C4-2B (cell line): ENCODE results near the gene PLD5.

Source experiments
- H3K27ac ChIP-seq: fragments of 450-650 bp; 2 replicates; pipeline ENCODE4 v1.5.1; 2017
- ZFX ChIP-seq: fragments of 450-650 bp; IDR thresholded peaks from 2 replicates; pipeline ENCODE4 v1.6.1; 2017
- TF ChIP-seq, protein P1 (sequence below): fragments of 450-650 bp; conservative IDR thresholded peaks from 2 replicates; pipeline ENCODE4 v1.5.1; 2017; ENCODE audit warnings: mild to moderate bottlenecking

The PLD5 gene

DNA sequence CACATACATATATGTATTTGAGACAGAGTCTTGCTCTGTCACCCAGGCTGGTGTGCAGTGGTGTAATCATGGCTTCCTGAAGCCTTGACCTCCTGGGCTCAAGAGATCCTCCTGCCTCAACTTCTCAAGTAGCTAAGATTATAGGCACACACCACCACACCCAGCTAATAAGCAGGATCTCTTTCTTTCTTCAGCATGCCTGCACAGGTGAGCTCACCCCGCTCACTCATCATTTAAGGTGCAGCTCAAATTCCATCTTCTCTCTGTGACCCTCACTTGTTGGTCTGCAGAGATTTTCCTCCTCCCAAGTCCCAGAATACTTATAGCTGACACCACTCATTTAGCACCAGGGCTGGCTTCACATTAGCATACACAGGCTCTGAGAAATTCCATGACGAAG lies 316.5 kb downstream of the PLD5 start:
- TF ChIP-seq ZFX, result no peak
- TF ChIP-seq, protein P1, sequence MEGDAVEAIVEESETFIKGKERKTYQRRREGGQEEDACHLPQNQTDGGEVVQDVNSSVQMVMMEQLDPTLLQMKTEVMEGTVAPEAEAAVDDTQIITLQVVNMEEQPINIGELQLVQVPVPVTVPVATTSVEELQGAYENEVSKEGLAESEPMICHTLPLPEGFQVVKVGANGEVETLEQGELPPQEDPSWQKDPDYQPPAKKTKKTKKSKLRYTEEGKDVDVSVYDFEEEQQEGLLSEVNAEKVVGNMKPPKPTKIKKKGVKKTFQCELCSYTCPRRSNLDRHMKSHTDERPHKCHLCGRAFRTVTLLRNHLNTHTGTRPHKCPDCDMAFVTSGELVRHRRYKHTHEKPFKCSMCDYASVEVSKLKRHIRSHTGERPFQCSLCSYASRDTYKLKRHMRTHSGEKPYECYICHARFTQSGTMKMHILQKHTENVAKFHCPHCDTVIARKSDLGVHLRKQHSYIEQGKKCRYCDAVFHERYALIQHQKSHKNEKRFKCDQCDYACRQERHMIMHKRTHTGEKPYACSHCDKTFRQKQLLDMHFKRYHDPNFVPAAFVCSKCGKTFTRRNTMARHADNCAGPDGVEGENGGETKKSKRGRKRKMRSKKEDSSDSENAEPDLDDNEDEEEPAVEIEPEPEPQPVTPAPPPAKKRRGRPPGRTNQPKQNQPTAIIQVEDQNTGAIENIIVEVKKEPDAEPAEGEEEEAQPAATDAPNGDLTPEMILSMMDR, result no peak
- no peak overlapping the region for H3K27ac ChIP-seq

DNA sequence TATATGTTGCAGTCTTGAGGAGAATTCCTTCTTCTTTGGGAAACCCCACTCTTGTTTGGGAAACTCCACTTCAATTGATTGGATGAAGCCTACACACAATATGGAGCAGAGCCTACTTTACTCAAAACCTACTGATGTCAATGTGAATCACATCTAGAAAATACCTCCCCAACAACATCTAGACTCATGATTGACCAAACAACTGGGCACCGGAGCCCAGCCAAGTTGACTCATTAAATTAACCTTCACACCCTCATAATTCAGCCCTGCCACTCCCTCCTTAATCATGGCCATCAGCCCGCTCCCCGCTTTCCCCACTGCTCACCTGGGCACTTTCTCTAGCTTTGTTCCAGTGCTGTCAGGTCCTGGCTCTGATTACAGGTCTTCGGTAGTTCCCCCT lies 317.5 kb downstream of the PLD5 start:
- H3K27ac ChIP-seq, result no peak overlapping the region
- no peak for TF ChIP-seq ZFX
- TF ChIP-seq, protein P1, result no peak

DNA sequence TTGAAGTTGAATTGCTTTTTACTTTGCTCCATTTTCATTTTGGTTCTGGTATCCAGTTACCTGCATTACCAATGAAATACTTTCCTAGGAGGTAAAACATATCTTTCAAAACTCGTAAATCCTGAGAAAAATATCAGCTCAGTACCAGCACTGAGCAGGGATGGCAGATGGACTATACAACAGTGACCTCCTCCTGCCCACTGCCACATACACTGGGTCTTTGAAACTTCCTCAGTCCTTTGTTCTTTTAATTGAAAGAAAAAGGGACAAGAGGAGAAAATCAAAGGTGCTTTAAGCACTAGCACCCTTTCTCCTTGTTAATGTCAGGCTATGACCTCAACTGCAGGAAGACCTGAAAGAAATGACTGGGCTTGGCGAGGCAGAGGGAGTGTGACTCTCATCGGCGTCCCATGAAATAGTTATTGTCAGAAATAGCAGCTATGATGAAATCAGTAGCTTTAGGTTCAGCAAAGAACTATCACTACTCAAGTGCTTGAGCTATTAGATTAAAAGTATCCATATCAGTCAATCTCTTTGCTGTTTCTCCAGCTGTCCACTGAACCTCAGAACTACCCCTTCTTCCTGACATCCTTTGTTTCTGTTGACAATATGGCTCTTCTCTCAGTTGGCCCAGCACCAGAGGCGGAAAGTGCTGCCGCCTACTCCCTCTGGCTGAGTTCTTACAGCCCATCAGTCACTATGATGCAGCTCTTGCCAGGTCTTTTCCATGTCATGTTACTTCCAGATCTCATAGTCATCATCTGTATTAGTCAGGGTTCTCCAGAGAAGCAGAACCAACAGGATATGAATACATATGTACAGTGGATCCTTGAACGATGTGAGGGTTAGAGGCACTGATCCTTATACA lies 318.6 kb downstream of the PLD5 start:
- no peak for TF ChIP-seq ZFX
- TF ChIP-seq, protein P1, result no peak
- H3K27ac ChIP-seq, result no peak overlapping the region

DNA sequence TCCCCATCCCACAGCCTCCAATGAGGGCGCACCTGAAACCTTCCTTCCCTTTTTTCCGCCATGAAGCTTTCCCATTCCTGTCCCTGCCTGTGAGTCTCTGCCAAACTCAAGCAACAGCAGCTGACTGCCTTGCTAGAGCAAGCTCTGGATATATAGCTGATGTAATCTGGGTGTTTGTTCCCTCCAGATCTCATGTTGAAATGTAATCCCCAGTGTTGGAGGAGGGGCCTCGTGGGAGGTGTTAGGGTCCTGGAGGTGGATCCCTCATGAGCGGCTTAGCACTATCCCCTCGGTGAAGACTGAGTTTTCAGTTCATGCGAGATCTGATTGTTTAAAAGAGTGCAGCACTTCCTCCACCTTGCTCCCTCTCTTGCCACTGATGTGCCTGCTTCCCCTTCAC lies 321.2 kb downstream of the PLD5 start:
- TF ChIP-seq, protein P1, result no peak
- no peak for TF ChIP-seq ZFX
- H3K27ac ChIP-seq, result no peak overlapping the region

DNA sequence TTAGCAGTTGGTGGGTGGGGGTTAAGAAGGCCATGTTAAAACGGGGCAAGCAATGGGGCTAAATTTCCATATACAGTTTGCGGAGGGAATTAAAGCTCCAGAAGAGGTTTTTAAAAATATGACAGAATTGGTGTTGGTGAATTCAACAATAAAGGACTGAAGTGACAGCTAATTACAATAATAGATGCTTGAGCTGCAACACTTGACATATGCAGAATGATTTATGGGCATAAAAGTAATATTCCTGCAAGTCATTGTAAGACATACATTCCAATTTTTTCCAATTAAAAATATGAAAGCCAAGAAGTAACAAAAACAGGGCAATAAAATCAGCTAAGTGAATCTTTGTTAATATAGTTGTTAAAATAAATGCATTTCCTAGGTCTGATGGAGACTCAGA lies 323.4 kb downstream of the PLD5 start:
- H3K27ac ChIP-seq, result no peak overlapping the region
- TF ChIP-seq, protein P1, result no peak
- TF ChIP-seq ZFX, result no peak

DNA sequence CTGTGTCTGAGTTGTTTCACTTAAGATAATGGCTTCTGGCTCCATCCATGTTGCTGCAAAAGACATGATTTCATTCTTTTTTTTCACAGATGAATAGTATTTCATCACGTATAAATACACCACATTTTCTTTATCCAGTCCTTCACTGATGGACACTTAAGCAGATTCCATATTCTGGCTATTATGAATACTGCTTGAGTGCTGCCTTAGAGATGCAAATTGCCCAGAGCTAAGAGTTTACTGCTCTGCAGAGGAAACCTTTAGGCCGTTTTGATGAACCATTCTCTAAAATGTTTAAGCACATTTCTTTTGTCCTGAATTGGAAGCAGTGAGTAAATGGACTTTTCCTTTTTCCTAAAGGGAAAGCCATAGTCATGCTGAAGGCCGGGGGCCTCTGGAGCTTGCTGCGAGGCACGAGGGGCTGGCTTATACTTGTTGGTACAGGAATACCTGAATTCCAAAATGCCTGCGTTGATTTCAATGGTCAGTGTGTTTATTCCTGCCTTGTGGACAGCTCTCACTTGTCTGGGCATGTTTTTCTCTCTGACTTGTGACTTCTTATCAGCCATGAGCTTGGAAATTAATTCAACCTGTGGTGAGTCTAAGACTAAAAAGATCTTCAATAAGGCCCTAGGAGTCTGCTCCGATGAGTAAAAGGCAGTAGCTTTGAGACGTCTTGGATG lies 324.6 kb downstream of the PLD5 start:
- TF ChIP-seq, protein P1, result no peak
- no peak for TF ChIP-seq ZFX

More for the DNA sequence above, 324.6 kb downstream of the PLD5 start:
- no peak overlapping the region for H3K27ac ChIP-seq
